Mammary microvascular endothelial cell (primary cell): ENCODE results near the gene TUBA3D. TPM values are rescaled to one million over a fixed set of nuclear protein-coding genes. Genes with fewer than 3 reads are reported as not detected.

Experiments
- total RNA-seq: library from RNA; depleted of rRNA; stranded (reverse); fragments of >200 nt; gene quantifications from 2 replicates; pipeline ENCODE4 v1.2.3, GENCODE V29; 2015

The TUBA3D gene
- total RNA-seq: not detected in 2 replicates

GRCh38 chr2:131475831-131476230 lies at the start of gene TUBA3D:
Gene TUBA3D (plus strand): TSS chr2:131476119. CDS start chr2:131476200, 81 bp downstream.

DNA sequence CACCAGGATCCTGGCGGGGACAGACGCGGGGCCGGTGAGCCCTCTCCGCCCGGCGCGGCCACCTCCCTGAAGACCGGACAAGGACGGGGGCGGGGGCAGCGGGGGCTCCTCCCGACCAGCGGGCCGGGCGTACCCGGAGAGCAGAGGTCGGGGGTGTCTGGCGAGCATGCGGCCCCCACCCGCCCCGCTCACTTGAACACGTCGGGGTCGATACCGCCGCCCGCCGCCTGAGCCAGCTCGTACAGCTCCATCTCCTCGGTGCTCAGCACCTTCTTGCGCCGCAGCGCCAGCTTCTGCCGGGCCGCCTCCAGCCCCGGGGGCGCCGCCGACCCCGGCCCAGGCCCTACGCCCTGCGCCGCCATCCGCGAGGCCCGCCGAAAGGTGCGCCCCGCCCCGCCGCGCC lies 16.1 kb downstream of the TUBA3D start, which contains the start of gene MZT2A:
Gene MZT2A (minus strand): TSS at position 383 of the 403 bp plus-strand sequence. CDS start 21 bp downstream, at position 362.

GRCh38 chr2:131527131-131528001 lies 51.4 kb downstream of the TUBA3D start, which contains the start of gene CCDC74A:
Gene CCDC74A (plus strand): TSS chr2:131527888. CDS start chr2:131527971, 83 bp downstream.

Other genes starting within 250 kb of the TUBA3D start
- under 0.01 and 0.05 TPM in 2 replicates for gene RAB6D, start 112.0 kb upstream of the TUBA3D start, total RNA-seq
- 235 and 277 TPM in 2 replicates for gene MZT2A, start 16.3 kb downstream of the TUBA3D start, total RNA-seq
- gene CCDC74A, start 51.8 kb downstream of the TUBA3D start, total RNA-seq: 6.6 and 9.9 TPM in 2 replicates